A673 (cell line): ENCODE data around the gene KAZN.

Experiments used
- EZH2 ChIP-seq: fragments of 200-600 bp; sonication (generic); IDR thresholded peaks from 2 replicates; pipeline ENCODE4 v1.6.1; 2017; ENCODE audit warnings: borderline replicate concordance, low read depth, mild to moderate bottlenecking, mixed read lengths, antibody characterized with exemption, low read length; ENCODE audit not compliant: poor library complexity, severe bottlenecking
- TF ChIP-seq, protein P1 (sequence below): fragments of 300-800, 200-600 bp; sonication (generic); conservative IDR thresholded peaks from 2 replicates; pipeline ENCODE4 v1.5.1; 2017; ENCODE audit warnings: low read depth, mild to moderate bottlenecking, antibody characterized with exemption, low read length, moderate library complexity, mixed read lengths

DNA sequence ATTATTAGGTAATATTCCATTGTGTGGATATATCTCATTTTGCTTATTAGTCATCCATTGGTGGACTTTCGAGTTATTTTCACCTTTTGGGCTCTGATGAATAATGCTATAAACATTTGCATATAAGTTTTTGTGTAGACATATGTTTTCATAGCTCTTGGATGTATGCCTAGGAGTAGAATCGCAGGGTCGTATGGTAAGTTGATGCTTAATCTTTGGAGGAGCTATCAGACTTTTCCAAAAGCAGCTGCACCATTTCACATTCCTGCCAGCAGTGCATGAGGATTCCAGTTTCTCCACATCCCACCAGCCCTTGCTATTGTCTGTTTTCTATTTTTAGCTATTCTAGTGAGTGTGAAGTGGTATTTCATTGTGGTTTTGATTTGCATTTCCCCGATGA is 434.8 kb downstream of the KAZN start:
- TF ChIP-seq, protein P1, sequence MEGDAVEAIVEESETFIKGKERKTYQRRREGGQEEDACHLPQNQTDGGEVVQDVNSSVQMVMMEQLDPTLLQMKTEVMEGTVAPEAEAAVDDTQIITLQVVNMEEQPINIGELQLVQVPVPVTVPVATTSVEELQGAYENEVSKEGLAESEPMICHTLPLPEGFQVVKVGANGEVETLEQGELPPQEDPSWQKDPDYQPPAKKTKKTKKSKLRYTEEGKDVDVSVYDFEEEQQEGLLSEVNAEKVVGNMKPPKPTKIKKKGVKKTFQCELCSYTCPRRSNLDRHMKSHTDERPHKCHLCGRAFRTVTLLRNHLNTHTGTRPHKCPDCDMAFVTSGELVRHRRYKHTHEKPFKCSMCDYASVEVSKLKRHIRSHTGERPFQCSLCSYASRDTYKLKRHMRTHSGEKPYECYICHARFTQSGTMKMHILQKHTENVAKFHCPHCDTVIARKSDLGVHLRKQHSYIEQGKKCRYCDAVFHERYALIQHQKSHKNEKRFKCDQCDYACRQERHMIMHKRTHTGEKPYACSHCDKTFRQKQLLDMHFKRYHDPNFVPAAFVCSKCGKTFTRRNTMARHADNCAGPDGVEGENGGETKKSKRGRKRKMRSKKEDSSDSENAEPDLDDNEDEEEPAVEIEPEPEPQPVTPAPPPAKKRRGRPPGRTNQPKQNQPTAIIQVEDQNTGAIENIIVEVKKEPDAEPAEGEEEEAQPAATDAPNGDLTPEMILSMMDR = 0 out of 2 replicates have a peak, but pooled peaks have one; percentile 19
- TF ChIP-seq EZH2 = no peak
